ENCODE measurements around the gene DUS1L.

DUS1L gene

DNA sequence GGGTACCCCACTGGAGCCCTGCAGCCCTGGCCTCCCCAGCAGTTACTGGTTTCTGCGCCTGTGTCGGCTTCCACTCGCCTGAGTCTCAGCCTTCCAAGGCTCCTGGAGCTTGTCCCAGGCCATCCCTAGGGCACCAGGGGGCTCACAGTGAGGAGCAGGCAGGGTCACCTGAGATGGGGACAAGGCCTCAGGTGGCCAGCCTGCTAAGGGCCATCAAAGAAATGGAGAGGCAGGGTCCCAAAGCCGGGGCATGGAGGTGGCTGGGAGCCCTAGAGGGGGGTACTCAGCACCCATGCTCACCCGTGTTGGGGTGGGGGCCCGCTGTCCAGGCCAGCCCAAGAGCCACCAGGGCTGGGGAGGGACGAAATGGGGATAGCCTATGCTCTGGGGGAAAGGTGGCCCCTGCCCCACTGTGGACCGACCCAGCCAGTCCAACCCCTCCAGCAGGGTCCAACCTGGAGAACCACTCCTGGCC is 31.1 kb upstream of the DUS1L start:
- peaks cover 4% of the 10 kb centered on the region for H3K36me3 Mint-ChIP-seq (ENCODE audit: low read depth)
- no peaks in the 10 kb centered on the region for H3K27me3 Mint-ChIP-seq (ENCODE audit: low read depth)
- H3K4me1 Mint-ChIP-seq (ENCODE audit: low read depth), result peaks cover 2% of the 10 kb centered on the region
- no peak for DNase-seq (ENCODE audit: low spot score)
- no peaks in the 10 kb centered on the region for H3K9me3 Mint-ChIP-seq
- H3K4me3 Mint-ChIP-seq, result peak overlapping the region; percentile 78
- H3K27ac Mint-ChIP-seq, result peak overlapping the region; percentile 52

DNA sequence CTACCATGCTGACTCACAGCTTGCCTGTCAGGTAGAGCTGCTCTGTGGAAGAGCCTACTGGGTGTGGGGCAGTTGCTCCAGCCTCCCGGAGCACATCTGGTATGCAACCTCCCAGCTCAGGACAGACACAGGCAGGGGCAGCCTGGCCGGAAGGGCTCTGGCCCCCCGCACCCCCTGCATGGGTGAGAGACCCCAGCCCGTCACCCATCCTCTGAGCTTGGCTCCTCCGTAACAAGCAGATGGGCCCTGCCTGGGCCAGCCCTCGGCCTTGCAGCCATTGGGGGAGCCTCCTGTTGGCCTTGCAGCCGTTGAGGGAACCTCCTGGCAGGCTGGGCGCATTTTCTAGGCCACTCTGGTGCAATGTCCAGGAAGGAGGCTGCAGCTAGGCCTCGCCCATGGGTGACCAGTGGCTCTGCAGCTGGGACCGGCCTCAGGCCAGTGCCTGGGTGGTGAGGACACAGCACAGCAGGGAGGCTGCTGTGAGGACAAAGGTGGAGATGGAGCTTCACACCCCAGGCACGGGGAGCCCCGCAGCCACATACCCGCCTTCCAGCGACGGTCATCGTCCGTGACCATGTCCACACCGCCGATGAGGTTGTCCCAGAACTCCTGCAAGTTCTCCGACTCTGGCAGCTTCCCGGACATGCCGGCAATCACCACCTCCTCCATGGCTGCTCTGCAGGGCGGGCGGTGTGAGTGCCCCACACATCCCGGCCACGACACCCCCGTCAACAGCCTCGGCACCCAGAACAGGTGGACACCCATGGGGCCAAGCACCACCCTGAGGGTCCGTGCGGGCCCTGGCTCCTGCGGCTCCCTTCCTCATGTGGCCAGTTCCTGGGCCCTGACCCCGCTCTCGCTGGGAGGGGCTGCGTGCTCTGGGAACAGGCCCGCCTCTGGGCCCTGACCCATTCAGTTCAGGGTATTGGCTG is 30.4 kb upstream of the DUS1L start:
- H3K27me3 Mint-ChIP-seq (ENCODE audit: low read depth), result no peaks in the 10 kb centered on the region
- peak overlapping the region; percentile 78 for H3K4me3 Mint-ChIP-seq
- H3K4me1 Mint-ChIP-seq (ENCODE audit: low read depth), result peaks cover 2% of the 10 kb centered on the region
- peak overlapping the region; percentile 36 for H3K27ac Mint-ChIP-seq
- no peak for DNase-seq (ENCODE audit: low spot score)
- no peaks in the 10 kb centered on the region for H3K9me3 Mint-ChIP-seq
- H3K36me3 Mint-ChIP-seq (ENCODE audit: low read depth), result peaks cover 4% of the 10 kb centered on the region

GRCh38 chr17:82094931-82095776 is 29.6 kb upstream of the DUS1L start:
- H3K4me3 Mint-ChIP-seq, result peak overlapping the region; percentile 77
- no peaks in the 10 kb centered on the region for H3K9me3 Mint-ChIP-seq
- H3K4me1 Mint-ChIP-seq (ENCODE audit: low read depth), result peaks cover 2% of the 10 kb centered on the region
- H3K27me3 Mint-ChIP-seq (ENCODE audit: low read depth), result no peaks in the 10 kb centered on the region
- no peak for DNase-seq (ENCODE audit: low spot score)
- peaks cover 4% of the 10 kb centered on the region for H3K36me3 Mint-ChIP-seq (ENCODE audit: low read depth)
- H3K27ac Mint-ChIP-seq, result no peak overlapping the region

- Mint-ChIP-seq H3K4me1 (ENCODE audit: low read depth) (peaks cover 2% of the 10 kb centered on the region), H3K9me3 (no peaks in the 10 kb centered on the region), H3K4me3 (no peak overlapping the region), H3K27ac (no peak overlapping the region), H3K36me3 (ENCODE audit: low read depth) (peaks cover 4% of the 10 kb centered on the region), H3K27me3 (ENCODE audit: low read depth) (no peaks in the 10 kb centered on the region)
- DNase-seq (ENCODE audit: low spot score), result no peak
Observed at GRCh38 chr17:82092995-82093751, 27.6 kb upstream of the DUS1L start.

- peaks cover 4% of the 10 kb centered on the region for H3K36me3 Mint-ChIP-seq (ENCODE audit: low read depth)
- no peaks in the 10 kb centered on the region for H3K27me3 Mint-ChIP-seq (ENCODE audit: low read depth)
- no peaks in the 10 kb centered on the region for H3K9me3 Mint-ChIP-seq
Observed at GRCh38 chr17:82092628-82092994, 27.0 kb upstream of the DUS1L start.

GRCh38 chr17:82092094-82092586 is 26.5 kb upstream of the DUS1L start:
- H3K4me3 Mint-ChIP-seq, result no peak overlapping the region
- no peaks in the 10 kb centered on the region for H3K9me3 Mint-ChIP-seq
- H3K27me3 Mint-ChIP-seq (ENCODE audit: low read depth), result no peaks in the 10 kb centered on the region
- peaks cover 4% of the 10 kb centered on the region for H3K36me3 Mint-ChIP-seq (ENCODE audit: low read depth)
- H3K27ac Mint-ChIP-seq, result no peak overlapping the region
- DNase-seq (ENCODE audit: low spot score), result no peak
- peaks cover 2% of the 10 kb centered on the region for H3K4me1 Mint-ChIP-seq (ENCODE audit: low read depth)

More at GRCh38 chr17:82092628-82092994, 27.0 kb upstream of the DUS1L start:
- DNase-seq (ENCODE audit: low spot score), result no peak
- H3K4me3 Mint-ChIP-seq, result no peak overlapping the region
- no peak overlapping the region for H3K27ac Mint-ChIP-seq
- peaks cover 2% of the 10 kb centered on the region for H3K4me1 Mint-ChIP-seq (ENCODE audit: low read depth)

GRCh38 chr17:82091264-82092066 is 25.9 kb upstream of the DUS1L start:
- Mint-ChIP-seq H3K4me3 (no peak overlapping the region), H3K27me3 (ENCODE audit: low read depth) (no peaks in the 10 kb centered on the region), H3K36me3 (ENCODE audit: low read depth) (peaks cover 4% of the 10 kb centered on the region), H3K9me3 (no peaks in the 10 kb centered on the region), H3K27ac (no peak overlapping the region), H3K4me1 (ENCODE audit: low read depth) (peaks cover 2% of the 10 kb centered on the region)
- DNase-seq (ENCODE audit: low spot score), result no peak

- H3K4me3 Mint-ChIP-seq, result no peak overlapping the region
- no peak for DNase-seq (ENCODE audit: low spot score)
- H3K36me3 Mint-ChIP-seq (ENCODE audit: low read depth), result peaks cover 4% of the 10 kb centered on the region
- H3K9me3 Mint-ChIP-seq, result no peaks in the 10 kb centered on the region
- no peaks in the 10 kb centered on the region for H3K27me3 Mint-ChIP-seq (ENCODE audit: low read depth)
- H3K27ac Mint-ChIP-seq, result no peak overlapping the region
- H3K4me1 Mint-ChIP-seq (ENCODE audit: low read depth), result no peaks in the 10 kb centered on the region
Observed at GRCh38 chr17:82090549-82091263, 25.1 kb upstream of the DUS1L start.

- peaks cover 4% of the 10 kb centered on the region for H3K36me3 Mint-ChIP-seq (ENCODE audit: low read depth)
- H3K4me3 Mint-ChIP-seq, result no peak overlapping the region
Observed at GRCh38 chr17:82089723-82090548, 24.3 kb upstream of the DUS1L start.

GRCh38 chr17:82088838-82089722 is 23.5 kb upstream of the DUS1L start:
- Mint-ChIP-seq H3K36me3 (ENCODE audit: low read depth) (peaks cover 4% of the 10 kb centered on the region), H3K27ac (no peak overlapping the region), H3K9me3 (no peaks in the 10 kb centered on the region), H3K4me1 (ENCODE audit: low read depth) (no peaks in the 10 kb centered on the region), H3K4me3 (no peak overlapping the region), H3K27me3 (ENCODE audit: low read depth) (no peaks in the 10 kb centered on the region)
- DNase-seq (ENCODE audit: low spot score), result no peak

More at GRCh38 chr17:82089723-82090548, 24.3 kb upstream of the DUS1L start:
- no peaks in the 10 kb centered on the region for H3K9me3 Mint-ChIP-seq
- H3K4me1 Mint-ChIP-seq (ENCODE audit: low read depth), result no peaks in the 10 kb centered on the region
- DNase-seq (ENCODE audit: low spot score), result no peak
- H3K27ac Mint-ChIP-seq, result no peak overlapping the region
- H3K27me3 Mint-ChIP-seq (ENCODE audit: low read depth), result no peaks in the 10 kb centered on the region

Data from T-helper 2 cell treated with Interferon-gamma antibody and Interleukin-4, amounts not matched to agents 5 μg/mL and 100 μg/mL, for 36 hours (primary cell).